Colonic mucosa (tissue), 4 donors: ENCODE data around the gene BBOF1. TPM values are rescaled to one million over a fixed set of nuclear protein-coding genes. Genes with fewer than 3 reads are reported as not detected.
A peak's percentile ranks its signal among the peaks of the same experiment; 100 is the strongest.

Experiments
- DNase-seq: peaks from one replicate; pipeline ENCODE4 v3.0.0-alpha.2; 2020
- H3K27ac ChIP-seq: fragments of 200-600 bp; one replicate; pipeline ENCODE4 v1.8.0; 2021
- H3K27me3 ChIP-seq: fragments of 200-600 bp; one replicate; pipeline ENCODE4 v1.8.0; 2021
- H3K36me3 ChIP-seq: fragments of 200-600 bp; one replicate; pipeline ENCODE4 v1.8.0; 2021
- H3K4me1 ChIP-seq: fragments of 200-600 bp; one replicate; pipeline ENCODE4 v1.8.0; 2021; ENCODE audit warnings: mild to moderate bottlenecking
- H3K4me3 ChIP-seq: fragments of 200-600 bp; one replicate; pipeline ENCODE4 v1.8.0; 2021
- H3K9ac ChIP-seq, 2 donors: one replicate each; pipeline ENCODE4 v1.7.0; 2013; ENCODE audit warnings: control low read depth in 2 of 2, low read depth in 2 of 2, low read length in 2 of 2
- H3K9me3 ChIP-seq: fragments of 200-600 bp; one replicate; pipeline ENCODE4 v1.8.0; 2021
- intact Hi-C: fragments of 100-400 bp; cut with DNase I; formaldehyde crosslinking; loops from one replicate; pipeline ENCODE4 v1.14.1; 2022
- total RNA-seq, 2 donors: library from RNA; stranded (reverse); fragmentation: NEBNext Ultra II Directional in 1 of 2; extraction: Animal tissue kit (Norgen Biotek cat#: 25700) in 1 of 2; gene quantifications; one replicate each; pipeline ENCODE4 v1.2.1, GENCODE V29; 2021
- TF ChIP-seq, protein P1 (sequence below): fragments of 200-600 bp; IDR thresholded peaks from one replicate; pipeline ENCODE4 v1.8.0; 2022; ENCODE audit warnings: antibody characterized with exemption, mild to moderate bottlenecking
- donor health status: healthy.
- donor health status: DM: no; HTN: no; CAD: no.
- donor health status: DM: no; HTN: no; CAD: no.

The BBOF1 gene
- total RNA-seq, 2 donors from 2014 or later = 1.4 to 2.8 TPM

DNA sequence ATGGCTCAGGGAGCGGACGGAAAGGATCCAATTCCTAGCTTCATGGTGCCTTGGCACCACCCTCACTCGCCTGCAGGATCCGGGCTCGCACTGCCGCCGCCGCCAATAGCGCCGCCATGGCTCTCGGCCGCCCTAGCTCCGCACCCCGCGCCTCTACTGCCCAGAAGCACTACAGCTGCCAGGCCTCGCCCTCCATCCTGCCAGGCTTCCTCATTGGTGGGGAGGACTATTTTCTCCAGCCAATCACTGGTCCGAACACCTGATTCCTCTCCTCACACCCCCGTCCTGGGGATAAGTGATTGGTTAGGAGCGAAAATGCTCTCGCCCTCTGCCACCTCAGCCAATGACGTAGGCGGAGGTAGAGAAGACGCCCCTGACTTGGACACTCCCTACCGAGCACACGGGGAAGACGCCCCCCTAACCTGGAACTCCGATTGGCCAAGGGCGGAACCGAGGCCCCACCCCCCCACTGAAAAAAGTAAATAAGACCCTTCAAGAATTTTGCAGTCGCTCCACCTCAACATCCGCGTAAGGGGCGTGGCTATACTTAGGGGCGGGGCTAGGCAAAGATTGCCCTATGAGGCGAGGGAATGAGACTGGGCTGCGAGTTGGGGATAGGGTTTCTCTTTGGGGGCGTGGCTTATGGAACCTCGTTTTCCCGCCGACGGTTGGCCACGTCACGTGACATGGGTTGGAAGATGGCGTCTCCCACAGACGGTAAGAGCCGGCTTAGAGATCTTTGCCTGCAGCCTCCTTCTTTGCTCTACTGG, 65.3 kb downstream of the BBOF1 start, which contains the start of the genes ALDH6A1 and LIN52:
Gene ALDH6A1 (minus strand): TSS at position 177 of the 770 bp plus-strand sequence. CDS start 59 bp downstream, at position 118.
Gene LIN52 (plus strand): TSS at position 680 of the 770 bp plus-strand sequence. CDS start 19 bp downstream, at position 699.
- peak; percentile 100 for DNase-seq
- intact Hi-C loops = no loop called here
- Histone ChIP-seq H3K27ac (peak within 1 kb of the TSS; percentile 54), H3K9me3 (no peaks in the 10 kb centered on the region), H3K27me3 (no peaks in the 10 kb centered on the region), H3K4me1 (peaks cover 10% of the 10 kb centered on the region), H3K36me3 (no peaks in the 10 kb centered on the region), H3K9ac (peak within 1 kb of the TSS; percentile 88 to 90), H3K4me3 (peak within 1 kb of the TSS; percentile 74)
- TF ChIP-seq, protein P1, sequence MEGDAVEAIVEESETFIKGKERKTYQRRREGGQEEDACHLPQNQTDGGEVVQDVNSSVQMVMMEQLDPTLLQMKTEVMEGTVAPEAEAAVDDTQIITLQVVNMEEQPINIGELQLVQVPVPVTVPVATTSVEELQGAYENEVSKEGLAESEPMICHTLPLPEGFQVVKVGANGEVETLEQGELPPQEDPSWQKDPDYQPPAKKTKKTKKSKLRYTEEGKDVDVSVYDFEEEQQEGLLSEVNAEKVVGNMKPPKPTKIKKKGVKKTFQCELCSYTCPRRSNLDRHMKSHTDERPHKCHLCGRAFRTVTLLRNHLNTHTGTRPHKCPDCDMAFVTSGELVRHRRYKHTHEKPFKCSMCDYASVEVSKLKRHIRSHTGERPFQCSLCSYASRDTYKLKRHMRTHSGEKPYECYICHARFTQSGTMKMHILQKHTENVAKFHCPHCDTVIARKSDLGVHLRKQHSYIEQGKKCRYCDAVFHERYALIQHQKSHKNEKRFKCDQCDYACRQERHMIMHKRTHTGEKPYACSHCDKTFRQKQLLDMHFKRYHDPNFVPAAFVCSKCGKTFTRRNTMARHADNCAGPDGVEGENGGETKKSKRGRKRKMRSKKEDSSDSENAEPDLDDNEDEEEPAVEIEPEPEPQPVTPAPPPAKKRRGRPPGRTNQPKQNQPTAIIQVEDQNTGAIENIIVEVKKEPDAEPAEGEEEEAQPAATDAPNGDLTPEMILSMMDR = no peak

DNA sequence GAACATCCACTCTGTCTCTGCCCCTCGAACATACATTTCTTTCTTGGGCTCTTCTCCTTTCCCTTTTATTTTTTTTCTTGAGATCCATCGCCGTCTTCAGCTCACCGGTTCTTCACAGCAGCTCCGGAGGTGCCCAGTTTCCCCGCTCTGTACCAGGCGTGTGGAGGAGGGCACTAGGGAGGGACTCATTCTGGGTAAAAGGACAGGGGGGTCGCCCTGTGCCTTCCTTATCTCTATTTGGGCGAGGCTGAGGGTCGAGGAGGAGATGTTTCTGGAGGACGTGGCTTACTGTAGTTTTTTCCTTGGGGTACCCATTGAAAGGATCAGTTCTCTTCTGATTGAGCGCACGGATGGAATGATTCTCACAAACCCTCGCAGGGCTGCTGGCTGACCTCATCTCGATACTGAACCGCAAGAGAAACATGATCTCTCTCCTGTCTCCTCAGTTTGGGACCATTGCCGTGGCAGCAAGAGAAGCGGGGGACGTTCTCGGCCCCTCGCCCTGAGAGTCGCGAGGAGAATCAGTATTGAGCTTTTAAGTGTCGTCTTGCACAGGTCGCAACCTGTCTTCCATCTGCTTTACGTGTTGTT, 66.0 kb downstream of the BBOF1 start:
- TF ChIP-seq, protein P1 = no peak
- intact Hi-C loops = no loop called here
- Histone ChIP-seq H3K9ac (peak overlapping the region; percentile 79 to 88), H3K27me3 (no peaks in the 10 kb centered on the region), H3K9me3 (no peaks in the 10 kb centered on the region), H3K4me3 (peak overlapping the region; percentile 67), H3K4me1 (peaks cover 10% of the 10 kb centered on the region), H3K27ac (peak overlapping the region; percentile 31), H3K36me3 (no peaks in the 10 kb centered on the region)
- no peak for DNase-seq

DNA sequence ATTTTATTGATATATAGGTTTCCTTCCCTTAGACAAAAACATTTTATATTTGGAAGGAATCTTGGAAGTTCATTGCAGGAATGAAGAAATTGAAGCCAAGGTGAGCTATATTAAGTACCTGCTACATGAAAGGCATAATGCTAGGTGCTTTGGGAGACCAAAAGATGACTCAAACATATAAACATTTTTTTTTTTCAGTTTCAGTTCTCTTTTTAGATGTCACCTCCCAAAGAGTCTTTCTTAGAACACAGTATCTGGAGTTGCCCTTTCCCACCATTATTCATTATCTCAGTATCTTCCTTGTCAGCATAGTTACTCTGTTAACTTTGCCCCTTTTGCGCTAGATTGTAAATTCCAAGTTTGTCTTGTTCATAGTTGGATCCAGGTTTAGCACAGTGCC, 66.7 kb downstream of the BBOF1 start:
- DNase-seq = no peak
- Histone ChIP-seq H3K27me3 (no peaks in the 10 kb centered on the region), H3K27ac (no peak overlapping the region), H3K4me3 (peak overlapping the region; percentile 67), H3K4me1 (peaks cover 10% of the 10 kb centered on the region), H3K9ac (no peak overlapping the region), H3K36me3 (no peaks in the 10 kb centered on the region), H3K9me3 (no peaks in the 10 kb centered on the region)
- intact Hi-C loops = no loop called here
- TF ChIP-seq, protein P1 = no peak

DNA sequence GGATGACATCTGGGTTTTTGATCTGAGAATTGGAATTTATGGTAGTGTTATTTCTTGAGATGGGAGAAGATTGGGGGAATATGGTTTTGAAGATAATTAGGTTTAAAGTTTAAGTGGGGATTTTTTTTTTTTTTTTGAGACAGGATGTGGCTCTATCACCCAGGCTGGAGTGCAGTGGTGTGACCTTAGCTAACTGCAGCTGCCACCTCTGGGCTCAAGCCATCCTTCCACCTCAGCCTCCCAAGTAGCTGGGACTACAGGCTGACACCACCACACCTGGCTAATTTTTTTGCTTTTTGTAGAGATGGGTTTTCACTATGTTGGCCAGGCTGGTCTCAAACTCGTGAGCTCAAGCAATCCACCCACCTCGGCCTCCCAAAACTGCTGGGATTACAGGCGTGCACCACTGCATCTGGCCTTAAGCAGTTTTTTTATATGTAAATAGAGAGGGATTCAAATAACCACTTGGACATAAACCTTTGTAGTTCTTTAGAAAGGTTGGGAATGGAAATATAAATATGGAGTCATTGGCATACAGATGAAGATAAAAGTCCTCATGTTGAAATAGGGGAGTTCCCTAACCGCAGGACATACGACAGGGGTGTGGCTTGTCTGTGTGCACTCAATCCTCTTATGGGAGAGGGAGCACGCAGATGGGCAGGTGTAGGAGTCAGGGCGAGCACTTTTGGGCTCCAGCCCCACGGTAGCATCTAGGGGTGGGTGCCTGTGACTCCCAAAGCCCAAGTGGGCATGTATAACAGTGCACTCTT, 70.3 kb downstream of the BBOF1 start:
- intact Hi-C loops = no loop called here
- Histone ChIP-seq H3K36me3 (no peaks in the 10 kb centered on the region), H3K4me3 (no peak overlapping the region), H3K9me3 (no peaks in the 10 kb centered on the region), H3K9ac (no peak overlapping the region), H3K27me3 (no peaks in the 10 kb centered on the region), H3K27ac (no peak overlapping the region), H3K4me1 (peaks cover 10% of the 10 kb centered on the region)
- TF ChIP-seq, protein P1 = no peak
- DNase-seq = no peak

DNA sequence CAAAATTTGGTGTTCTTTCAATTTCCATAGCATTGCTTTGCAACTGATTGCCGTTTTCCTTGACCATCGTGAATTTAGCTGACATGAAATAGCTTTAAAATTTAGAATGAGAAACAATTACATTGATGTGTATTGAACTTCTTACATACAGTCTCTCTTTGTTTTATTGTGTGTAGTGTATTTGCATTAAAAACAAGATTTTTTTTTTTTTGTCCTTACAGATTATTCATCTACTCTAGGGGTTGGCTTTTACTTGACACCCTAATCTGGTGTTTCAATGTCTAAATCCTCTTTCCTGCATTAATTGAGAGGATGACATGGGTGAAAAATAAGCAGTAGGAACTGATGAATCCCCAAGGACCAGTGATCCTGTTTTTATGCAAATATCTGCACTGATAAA, 86.2 kb downstream of the BBOF1 start:
- H3K4me1 ChIP-seq = no peaks in the 10 kb centered on the region
- H3K27ac ChIP-seq = no peak overlapping the region
- H3K9me3 ChIP-seq = no peaks in the 10 kb centered on the region
- H3K9ac ChIP-seq = no peak overlapping the region
- no peaks in the 10 kb centered on the region for H3K36me3 ChIP-seq
- no peak overlapping the region for H3K4me3 ChIP-seq
- no peak for DNase-seq
- no peaks in the 10 kb centered on the region for H3K27me3 ChIP-seq
- TF ChIP-seq, protein P1 = no peak
- intact Hi-C loops = no loop called here
